ENCODE data around the gene OTUD4. TPM values are rescaled to one million over a fixed set of nuclear protein-coding genes. Genes with fewer than 3 reads are reported as not detected.
A peak's percentile ranks its signal among the peaks of the same experiment; 100 is the strongest.

Gene OTUD4
- total and polyA plus RNA-seq, 2 donors (not counting 3 experiments of a cell fraction or from before 2014, with no cell fraction given): 12.6 to 40.9 TPM

DNA sequence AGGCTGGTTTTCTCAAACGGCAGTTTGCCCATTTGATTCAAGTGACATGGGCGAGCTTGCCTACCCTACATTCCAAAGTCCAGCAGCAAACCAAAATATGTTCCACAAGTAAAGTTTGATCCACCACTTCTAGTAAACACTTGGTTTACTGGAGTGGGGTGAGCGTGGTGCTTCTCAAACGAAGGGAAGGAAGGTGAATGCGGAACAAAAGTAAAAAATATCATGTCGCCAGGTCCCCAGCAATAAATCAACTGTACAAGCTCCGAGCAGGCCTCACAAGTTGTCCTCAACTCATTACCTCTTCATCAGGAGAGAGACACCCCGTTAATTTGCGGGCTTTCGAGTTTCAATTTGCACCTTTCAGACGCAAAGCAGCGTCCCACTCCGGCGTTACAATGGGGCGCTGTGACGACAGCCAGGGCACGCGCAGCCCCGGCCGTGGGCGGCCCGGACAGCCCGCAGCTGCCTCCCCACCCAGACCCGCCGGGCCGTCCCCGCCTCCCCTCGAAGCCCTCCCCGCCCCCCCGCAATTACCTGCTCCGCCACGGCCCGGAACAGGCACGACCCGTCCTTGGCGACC is 1.0 kb downstream of the OTUD4 start:
- dilution Hi-C loops (cut with MboI; ENCODE audit: extremely low pct_ligation_motif_present, low sequenced_read_pairs) (no loop called here), intact Hi-C loops (cut with micrococcal nuclease) (no loop called here)
- ChIA-PET CTCF (interaction anchor here (0.8 to 2.2 kb wide), 2 partner anchors 9 to 438 kb away, joined by 3 to 11 read pairs; no protein-coding TSS in a partner anchor), POLR2A (no interaction called here)
- no peaks in the 10 kb centered on the region for H3K9me1 ChIP-seq (replicated peaks; ENCODE audit: control insufficient read depth, extremely low read depth, insufficient read depth, low read length)
- peak overlapping the region; percentile 78 to 93 (median 92) for H3K4me3 ChIP-seq (replicated peaks in 1 of 3; ENCODE audit: insufficient read depth in 1 of 3, low read depth in 1 of 3, low read length in 3 of 3)
- H3K9ac ChIP-seq (replicated peaks; ENCODE audit: extremely low read depth, insufficient read depth, low read length): peak overlapping the region; percentile 83
- no peaks in the 10 kb centered on the region for H3K9me3 ChIP-seq (replicated peaks; ENCODE audit: control insufficient read depth, insufficient read depth, low read length)
- no peaks in the 10 kb centered on the region for H3K27me3 ChIP-seq (ENCODE audit: control insufficient read depth in 2 of 2, insufficient read depth in 2 of 2, low read length in 2 of 2)
- BruUV-seq (replicated peaks): TSS peak; percentile 53
- H3K4me1 ChIP-seq (ENCODE audit: control insufficient read depth, extremely low read depth, insufficient read depth, low read length): peaks cover 18% of the 10 kb centered on the region
- peak overlapping the region; percentile 78 for H3K27ac ChIP-seq (ENCODE audit: insufficient read depth, low read depth, low read length)
- FAIRE-seq (no peak), DNase-seq (ENCODE audit: low read depth, low spot score) (peak; percentile 69)
- H3K36me3 ChIP-seq (ENCODE audit: control insufficient read depth in 2 of 2, extremely low read depth in 1 of 2, insufficient read depth in 2 of 2, low read length in 2 of 2): no peaks in the 10 kb centered on the region
- H3K79me2 ChIP-seq (ENCODE audit: control insufficient read depth, insufficient read depth, low read length): peaks cover 52% of the 10 kb centered on the region
- H3K4me2 ChIP-seq (ENCODE audit: insufficient read depth, low read length): peak overlapping the region; percentile 99
- TF ChIP-seq POLR2A (IDR thresholded peaks at IDR 0.05; ENCODE audit: low read depth, low read length) (peak; percentile 22), EZH2 (IDR thresholded peaks at IDR 0.05; ENCODE audit: borderline replicate concordance, low read depth, low read length, severe bottlenecking) (no peak), GATA2 (IDR thresholded peaks at IDR 0.05; ENCODE audit: insufficient read depth, insufficient read length, low read depth, low read length) (no peak), FOS (IDR thresholded peaks at IDR 0.05; ENCODE audit: borderline replicate concordance, insufficient read depth, low read length) (no peak), JUN (IDR thresholded peaks at IDR 0.05; ENCODE audit: borderline replicate concordance, insufficient read depth, insufficient read length, low read depth) (no peak), MYC (IDR thresholded peaks at IDR 0.05; ENCODE audit: low read depth, low read length) (no peak), POLR2AphosphoS5 (IDR thresholded peaks at IDR 0.05; ENCODE audit: insufficient read depth, low read depth, low read length) (no peak)
- TF ChIP-seq, protein P1, sequence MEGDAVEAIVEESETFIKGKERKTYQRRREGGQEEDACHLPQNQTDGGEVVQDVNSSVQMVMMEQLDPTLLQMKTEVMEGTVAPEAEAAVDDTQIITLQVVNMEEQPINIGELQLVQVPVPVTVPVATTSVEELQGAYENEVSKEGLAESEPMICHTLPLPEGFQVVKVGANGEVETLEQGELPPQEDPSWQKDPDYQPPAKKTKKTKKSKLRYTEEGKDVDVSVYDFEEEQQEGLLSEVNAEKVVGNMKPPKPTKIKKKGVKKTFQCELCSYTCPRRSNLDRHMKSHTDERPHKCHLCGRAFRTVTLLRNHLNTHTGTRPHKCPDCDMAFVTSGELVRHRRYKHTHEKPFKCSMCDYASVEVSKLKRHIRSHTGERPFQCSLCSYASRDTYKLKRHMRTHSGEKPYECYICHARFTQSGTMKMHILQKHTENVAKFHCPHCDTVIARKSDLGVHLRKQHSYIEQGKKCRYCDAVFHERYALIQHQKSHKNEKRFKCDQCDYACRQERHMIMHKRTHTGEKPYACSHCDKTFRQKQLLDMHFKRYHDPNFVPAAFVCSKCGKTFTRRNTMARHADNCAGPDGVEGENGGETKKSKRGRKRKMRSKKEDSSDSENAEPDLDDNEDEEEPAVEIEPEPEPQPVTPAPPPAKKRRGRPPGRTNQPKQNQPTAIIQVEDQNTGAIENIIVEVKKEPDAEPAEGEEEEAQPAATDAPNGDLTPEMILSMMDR (IDR thresholded peaks at IDR 0.05; ENCODE audit: extremely low read depth in 1 of 2, insufficient read depth in 1 of 2, low read depth in 1 of 2, low read length in 2 of 2): no peak
- TF ChIP-seq, protein P2, sequence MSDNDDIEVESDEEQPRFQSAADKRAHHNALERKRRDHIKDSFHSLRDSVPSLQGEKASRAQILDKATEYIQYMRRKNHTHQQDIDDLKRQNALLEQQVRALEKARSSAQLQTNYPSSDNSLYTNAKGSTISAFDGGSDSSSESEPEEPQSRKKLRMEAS (IDR thresholded peaks at IDR 0.05; ENCODE audit: insufficient read depth, insufficient read length): no peak
- H4K20me1 ChIP-seq (replicated peaks; ENCODE audit: control insufficient read depth, extremely low read depth, insufficient read depth, low read length): peaks cover 6% of the 10 kb centered on the region
- H2AFZ ChIP-seq (ENCODE audit: low read depth, low read length): peak overlapping the region; percentile 16

Measured in endothelial cell of umbilical vein (primary cell).